A673 (cell line): ENCODE measurements around the gene RASSF7.

Source experiments
- EZH2 ChIP-seq: fragments of 200-600 bp; sonication (generic); IDR thresholded peaks from 2 replicates; pipeline ENCODE4 v1.6.1; 2017; ENCODE audit warnings: borderline replicate concordance, low read depth, mild to moderate bottlenecking, mixed read lengths, antibody characterized with exemption, low read length; ENCODE audit not compliant: poor library complexity, severe bottlenecking
- TF ChIP-seq, protein P1 (sequence below): fragments of 300-800, 200-600 bp; sonication (generic); conservative IDR thresholded peaks from 2 replicates; pipeline ENCODE4 v1.5.1; 2017; ENCODE audit warnings: low read depth, mild to moderate bottlenecking, antibody characterized with exemption, low read length, moderate library complexity, mixed read lengths

DNA sequence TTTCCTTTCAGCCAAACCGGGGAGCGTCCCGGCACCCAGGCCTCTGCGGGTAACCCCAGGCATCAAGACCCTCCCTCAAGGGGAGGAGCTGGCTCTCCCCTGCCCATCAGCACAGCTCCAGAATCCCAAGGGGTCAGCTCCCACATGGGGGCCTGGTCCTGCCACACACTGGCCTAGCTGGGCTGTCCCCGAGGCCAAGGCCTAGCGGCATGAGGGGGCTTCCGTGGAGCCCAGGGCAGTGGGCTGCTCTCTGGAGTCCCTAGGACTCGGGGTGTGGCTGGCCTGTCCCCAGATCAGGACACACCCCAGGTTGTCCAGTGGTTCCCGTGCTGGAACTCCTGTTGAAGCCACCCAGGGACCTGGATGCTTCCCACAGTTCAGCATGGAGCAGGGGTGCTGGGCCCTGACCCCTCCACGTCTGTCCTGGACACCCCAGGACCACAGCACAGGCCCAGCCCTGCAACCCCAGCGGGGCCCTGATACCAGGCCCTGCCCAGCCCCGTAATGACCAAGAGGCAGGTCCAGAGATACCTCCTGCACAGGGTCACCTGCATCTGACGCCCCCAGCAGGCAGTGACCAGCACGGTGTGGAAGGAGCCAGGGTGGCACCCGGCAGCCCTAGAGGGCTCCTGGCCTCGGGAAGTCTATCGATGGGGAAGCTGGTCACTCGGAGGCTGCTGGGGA lies 30.9 kb upstream of the RASSF7 start:
- no peak for TF ChIP-seq EZH2
- TF ChIP-seq, protein P1, sequence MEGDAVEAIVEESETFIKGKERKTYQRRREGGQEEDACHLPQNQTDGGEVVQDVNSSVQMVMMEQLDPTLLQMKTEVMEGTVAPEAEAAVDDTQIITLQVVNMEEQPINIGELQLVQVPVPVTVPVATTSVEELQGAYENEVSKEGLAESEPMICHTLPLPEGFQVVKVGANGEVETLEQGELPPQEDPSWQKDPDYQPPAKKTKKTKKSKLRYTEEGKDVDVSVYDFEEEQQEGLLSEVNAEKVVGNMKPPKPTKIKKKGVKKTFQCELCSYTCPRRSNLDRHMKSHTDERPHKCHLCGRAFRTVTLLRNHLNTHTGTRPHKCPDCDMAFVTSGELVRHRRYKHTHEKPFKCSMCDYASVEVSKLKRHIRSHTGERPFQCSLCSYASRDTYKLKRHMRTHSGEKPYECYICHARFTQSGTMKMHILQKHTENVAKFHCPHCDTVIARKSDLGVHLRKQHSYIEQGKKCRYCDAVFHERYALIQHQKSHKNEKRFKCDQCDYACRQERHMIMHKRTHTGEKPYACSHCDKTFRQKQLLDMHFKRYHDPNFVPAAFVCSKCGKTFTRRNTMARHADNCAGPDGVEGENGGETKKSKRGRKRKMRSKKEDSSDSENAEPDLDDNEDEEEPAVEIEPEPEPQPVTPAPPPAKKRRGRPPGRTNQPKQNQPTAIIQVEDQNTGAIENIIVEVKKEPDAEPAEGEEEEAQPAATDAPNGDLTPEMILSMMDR, result no peak
